ENCODE measurements around the gene SUN1.
"Not testable (repeated sequence)": the region's sequence is repeated elsewhere in the genome, so short reads cannot be mapped to it uniquely, and the experiment has no call there.

The SUN1 gene

GRCh38 chr7:832167-832967, at the start of gene SUN1:
Gene SUN1, plus strand, starts transcription at chr7:832476. Its CDS starts 49 bp downstream, at chr7:832525.
- in situ Hi-C loops (cut with MboI; ENCODE audit: low sequenced_read_pairs): no loop called here

- in situ Hi-C loops (cut with MboI; ENCODE audit: low sequenced_read_pairs): no loop called here
These were observed 49.4 kb upstream of the SUN1 start for GRCh38 chr7:782718-783449.

- in situ Hi-C loops (cut with MboI; ENCODE audit: low sequenced_read_pairs): no loop called here
These were observed 48.5 kb upstream of the SUN1 start for GRCh38 chr7:783556-784490.

GRCh38 chr7:784971-785370, 47.3 kb upstream of the SUN1 start:
- in situ Hi-C loops (cut with MboI; ENCODE audit: low sequenced_read_pairs): no loop called here

GRCh38 chr7:785416-785815, 46.9 kb upstream of the SUN1 start:
- in situ Hi-C loops (cut with MboI; ENCODE audit: low sequenced_read_pairs): no loop called here

GRCh38 chr7:786472-787255, 45.6 kb upstream of the SUN1 start:
- in situ Hi-C loops (cut with MboI; ENCODE audit: low sequenced_read_pairs): no loop called here

- in situ Hi-C loops (cut with MboI; ENCODE audit: low sequenced_read_pairs): no loop called here
These were observed 44.7 kb upstream of the SUN1 start for GRCh38 chr7:787332-788240.

- in situ Hi-C loops (cut with MboI; ENCODE audit: low sequenced_read_pairs): no loop called here
These were observed 40.8 kb upstream of the SUN1 start for GRCh38 chr7:791519-791918.

- in situ Hi-C loops (cut with MboI; ENCODE audit: low sequenced_read_pairs): no loop called here
These were observed 38.1 kb upstream of the SUN1 start for GRCh38 chr7:794207-794606.

GRCh38 chr7:794671-795329, 37.5 kb upstream of the SUN1 start:
- in situ Hi-C loops (cut with MboI; ENCODE audit: low sequenced_read_pairs): no loop called here

GRCh38 chr7:796434-797169, 35.7 kb upstream of the SUN1 start:
- in situ Hi-C loops (cut with MboI; ENCODE audit: low sequenced_read_pairs): not testable (repeated sequence)

- in situ Hi-C loops (cut with MboI; ENCODE audit: low sequenced_read_pairs): no loop called here
These were observed 33.3 kb upstream of the SUN1 start for GRCh38 chr7:798921-799470.

GRCh38 chr7:800692-801091, 31.6 kb upstream of the SUN1 start:
- in situ Hi-C loops (cut with MboI; ENCODE audit: low sequenced_read_pairs): no loop called here

GRCh38 chr7:801351-801750, 30.9 kb upstream of the SUN1 start:
- in situ Hi-C loops (cut with MboI; ENCODE audit: low sequenced_read_pairs): not testable (repeated sequence)

- in situ Hi-C loops (cut with MboI; ENCODE audit: low sequenced_read_pairs): no loop called here
These were observed 30.3 kb upstream of the SUN1 start for GRCh38 chr7:801940-802381.

GRCh38 chr7:802500-803242, 29.6 kb upstream of the SUN1 start:
- in situ Hi-C loops (cut with MboI; ENCODE audit: low sequenced_read_pairs): no loop called here

GRCh38 chr7:803243-803635, 29.0 kb upstream of the SUN1 start:
- in situ Hi-C loops (cut with MboI; ENCODE audit: low sequenced_read_pairs): no loop called here

Data from hTERT RPE-1 (cell line).